Activated T-cell treated with anti-CD3 and anti-CD28 coated beads, Interleukin-2, amount 50 U/mL, for 1 hour (primary cell): ENCODE data around the gene PLXNB2.

Experiments
- DNase-seq: peaks from one replicate; pipeline ENCODE4 v3.0.0-alpha.2; 2020

The PLXNB2 gene

GRCh38 chr22:50310949-50311444 lies 3.6 kb upstream of the PLXNB2 start:
- DNase-seq, result no peak

DNA sequence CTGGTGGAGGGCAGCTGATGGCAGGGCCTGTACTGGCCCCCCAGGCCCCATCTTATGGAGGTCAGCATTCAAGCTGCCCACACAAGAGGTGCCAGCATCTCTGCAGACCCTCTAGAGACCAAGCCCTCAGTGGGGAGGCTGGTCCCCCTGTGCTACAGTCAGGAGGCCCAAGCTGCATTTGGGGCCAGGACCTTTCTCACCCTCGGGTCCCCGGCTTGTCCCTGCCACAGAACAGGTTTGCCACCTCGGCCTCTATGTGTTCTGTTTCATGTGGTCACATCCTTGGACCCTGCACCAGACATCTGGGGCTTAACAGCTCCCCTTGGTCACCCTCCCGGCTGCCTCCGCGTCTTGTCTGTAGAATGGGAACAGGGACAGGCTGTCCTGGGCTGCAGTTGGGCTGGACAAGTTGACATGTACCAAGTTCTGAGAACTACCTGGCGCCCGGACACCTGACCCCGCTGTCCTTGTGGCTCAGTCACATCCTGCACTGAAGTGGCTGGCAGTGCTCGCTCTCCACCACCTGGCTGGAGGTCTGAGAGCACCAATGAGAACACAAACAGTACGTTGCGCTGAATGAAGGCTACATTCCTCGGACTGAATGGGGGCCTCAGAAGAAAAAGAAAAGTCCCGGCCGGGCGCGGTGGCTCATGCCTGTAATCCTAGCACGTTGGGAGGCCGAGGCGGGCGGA lies 2.7 kb upstream of the PLXNB2 start:
- no peak for DNase-seq

DNA sequence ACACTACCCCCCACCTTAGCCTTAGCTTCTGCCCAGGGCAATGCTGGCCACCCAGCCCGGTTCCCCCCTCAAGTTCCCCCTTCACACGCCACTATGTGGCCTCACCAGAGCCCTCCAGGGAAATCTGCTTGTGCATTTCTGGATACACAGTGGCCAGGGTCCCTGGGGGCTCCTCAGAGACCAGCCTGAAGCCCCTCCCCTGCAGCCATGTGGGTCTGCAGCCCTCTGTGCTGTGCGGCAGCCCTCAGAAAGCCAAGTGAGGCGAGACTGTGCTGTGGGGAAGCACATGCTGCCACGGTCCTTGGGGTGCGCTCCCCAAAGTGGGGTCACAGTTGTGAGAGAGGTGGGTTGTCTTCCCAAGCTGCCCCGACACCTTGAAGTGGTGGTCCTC lies 2.1 kb upstream of the PLXNB2 start:
- no peak for DNase-seq

DNA sequence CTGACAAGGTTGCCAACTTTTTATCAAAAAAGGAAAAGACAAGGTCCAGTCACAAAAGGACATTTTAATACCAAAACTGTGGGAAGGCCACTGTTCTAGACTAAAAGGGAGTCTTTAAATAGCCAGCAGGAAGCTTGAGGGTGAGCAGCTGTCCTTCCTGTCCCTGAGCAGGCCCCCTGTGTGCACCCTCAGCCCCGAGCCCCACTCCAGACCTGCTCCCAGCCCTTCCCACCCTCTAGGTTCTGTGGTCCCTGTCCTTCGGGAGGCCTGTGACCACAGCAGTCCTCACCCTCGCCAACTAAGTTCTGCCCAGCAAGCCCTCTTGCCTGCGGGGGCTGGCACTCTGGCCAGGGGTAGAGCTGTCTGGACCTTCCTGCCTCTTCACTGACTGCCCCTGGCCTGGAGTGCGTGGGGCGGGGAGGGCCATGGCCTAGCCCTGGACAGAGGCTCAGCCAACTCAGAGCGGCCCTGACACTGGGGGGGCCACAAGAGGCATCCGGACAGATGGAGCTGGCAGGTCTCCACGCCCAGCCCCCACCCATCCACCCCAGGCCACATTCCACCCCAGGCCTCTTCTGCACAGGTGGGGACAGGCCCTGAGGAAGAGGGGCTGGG lies 1.6 kb upstream of the PLXNB2 start:
- no peak for DNase-seq

- DNase-seq, result no peak
These were observed 1.1 kb upstream of the PLXNB2 start for GRCh38 chr22:50308597-50308935.

- DNase-seq, result no peak
These were observed 597 bp upstream of the PLXNB2 start for GRCh38 chr22:50307890-50308596.

DNA sequence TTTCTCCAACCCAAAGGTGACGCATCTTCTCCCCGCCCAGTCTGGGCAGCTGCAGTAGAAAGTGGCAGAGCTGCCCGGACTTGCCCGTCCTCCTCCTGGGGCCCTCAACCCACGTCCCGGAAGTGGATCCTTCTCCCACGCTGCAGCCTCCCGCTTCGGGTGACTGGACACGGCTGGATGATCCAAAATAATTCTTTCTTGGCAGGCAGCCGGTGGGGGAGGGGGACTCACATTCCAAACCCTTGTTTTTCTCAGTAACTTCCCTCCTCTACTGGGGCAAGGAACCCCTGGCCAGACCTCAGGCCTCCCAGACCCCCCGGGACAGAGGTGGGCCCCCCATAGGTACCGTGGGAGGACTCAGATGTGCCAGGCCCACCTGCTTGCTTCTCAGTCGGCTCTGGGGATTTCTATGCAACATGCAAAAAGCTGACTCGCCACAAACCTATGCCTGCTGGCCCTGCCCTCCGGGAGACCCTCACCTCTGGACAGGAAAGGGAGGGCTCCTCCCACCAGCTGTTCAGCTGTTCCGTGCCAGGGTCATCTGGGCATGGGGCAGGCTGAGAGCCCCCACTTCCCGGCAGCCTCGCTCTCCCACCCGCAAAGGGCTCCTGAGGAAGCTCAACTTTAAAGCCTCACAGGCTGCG lies 1.4 kb downstream of the PLXNB2 start:
- DNase-seq, result no peak

- DNase-seq, result no peak
These were observed 2.0 kb downstream of the PLXNB2 start for GRCh38 chr22:50305393-50305922.

- no peak for DNase-seq
These were observed 2.7 kb downstream of the PLXNB2 start for GRCh38 chr22:50304528-50305392.

DNA sequence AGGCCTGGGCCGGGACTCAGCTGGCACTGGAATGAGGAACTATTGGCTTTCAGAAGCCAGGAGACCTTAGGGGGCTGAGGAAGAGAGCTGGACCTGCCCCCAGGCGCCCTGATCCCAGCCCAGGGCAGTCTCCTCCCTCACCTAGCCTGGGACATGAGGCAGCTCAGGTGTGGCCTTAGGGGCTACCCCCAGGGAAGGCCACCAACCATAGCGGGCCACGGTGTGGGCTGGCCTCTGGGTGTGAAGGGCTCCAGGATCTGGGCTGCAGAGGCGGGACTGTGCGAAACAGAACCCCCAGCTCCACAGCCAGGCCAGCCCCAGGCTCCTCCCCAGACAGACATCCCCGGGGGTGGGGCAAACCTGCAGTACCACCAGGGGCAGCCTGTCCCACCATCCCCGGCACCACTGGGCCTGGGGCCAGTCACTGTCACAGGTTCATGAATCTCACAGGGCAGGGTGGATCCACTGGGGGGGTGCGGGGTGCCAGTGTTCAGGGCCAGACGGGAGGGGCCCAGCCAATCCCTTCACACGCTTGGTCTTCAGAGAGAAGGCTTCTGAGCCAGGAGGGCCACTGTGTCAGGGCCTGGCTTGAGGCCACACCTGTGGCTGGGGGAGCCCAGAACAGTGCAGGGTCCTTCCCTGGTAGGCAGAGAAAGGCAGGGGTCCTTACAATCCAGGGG lies 3.5 kb downstream of the PLXNB2 start:
- no peak for DNase-seq

- DNase-seq, result no peak
These were observed 4.0 kb downstream of the PLXNB2 start for GRCh38 chr22:50303515-50303847.

GRCh38 chr22:50302564-50302963 lies 4.9 kb downstream of the PLXNB2 start:
- DNase-seq, result no peak

- no peak for DNase-seq
These were observed 5.4 kb downstream of the PLXNB2 start for GRCh38 chr22:50302041-50302541.

GRCh38 chr22:50301581-50301991 lies 5.9 kb downstream of the PLXNB2 start:
- DNase-seq, result no peak

DNA sequence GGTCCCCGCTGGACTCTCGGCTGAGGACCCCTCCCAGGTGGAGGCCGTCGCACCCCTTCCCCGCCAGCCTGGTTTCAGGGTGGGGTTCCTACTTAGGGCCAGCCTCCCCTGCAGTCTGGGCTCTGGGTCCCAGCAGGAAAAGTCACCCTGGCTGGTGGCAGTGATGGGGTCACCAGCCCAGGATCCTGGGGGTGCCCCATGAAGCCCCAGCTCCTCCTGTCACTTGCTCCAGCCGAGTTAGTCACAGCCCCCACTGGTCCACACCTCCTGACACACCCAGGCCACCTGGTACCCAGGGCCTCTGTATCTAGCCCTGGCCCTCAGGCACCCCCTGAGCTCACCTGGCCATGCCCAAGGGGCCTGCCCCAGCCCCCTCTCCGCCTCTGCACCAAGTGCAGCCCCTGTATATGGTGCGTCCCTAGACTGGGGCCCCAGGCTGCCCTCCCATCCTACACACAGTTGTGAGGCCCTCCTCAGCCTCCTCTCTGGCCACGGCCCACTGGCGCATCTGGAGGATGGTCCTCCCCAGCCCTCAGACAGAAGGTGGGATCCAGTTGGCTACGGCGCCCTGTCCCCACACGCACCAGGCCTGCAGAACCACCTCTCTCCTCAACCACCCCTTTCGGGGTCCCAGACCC lies 6.7 kb downstream of the PLXNB2 start:
- no peak for DNase-seq

- no peak for DNase-seq
These were observed 7.4 kb downstream of the PLXNB2 start for GRCh38 chr22:50299785-50300619.

DNA sequence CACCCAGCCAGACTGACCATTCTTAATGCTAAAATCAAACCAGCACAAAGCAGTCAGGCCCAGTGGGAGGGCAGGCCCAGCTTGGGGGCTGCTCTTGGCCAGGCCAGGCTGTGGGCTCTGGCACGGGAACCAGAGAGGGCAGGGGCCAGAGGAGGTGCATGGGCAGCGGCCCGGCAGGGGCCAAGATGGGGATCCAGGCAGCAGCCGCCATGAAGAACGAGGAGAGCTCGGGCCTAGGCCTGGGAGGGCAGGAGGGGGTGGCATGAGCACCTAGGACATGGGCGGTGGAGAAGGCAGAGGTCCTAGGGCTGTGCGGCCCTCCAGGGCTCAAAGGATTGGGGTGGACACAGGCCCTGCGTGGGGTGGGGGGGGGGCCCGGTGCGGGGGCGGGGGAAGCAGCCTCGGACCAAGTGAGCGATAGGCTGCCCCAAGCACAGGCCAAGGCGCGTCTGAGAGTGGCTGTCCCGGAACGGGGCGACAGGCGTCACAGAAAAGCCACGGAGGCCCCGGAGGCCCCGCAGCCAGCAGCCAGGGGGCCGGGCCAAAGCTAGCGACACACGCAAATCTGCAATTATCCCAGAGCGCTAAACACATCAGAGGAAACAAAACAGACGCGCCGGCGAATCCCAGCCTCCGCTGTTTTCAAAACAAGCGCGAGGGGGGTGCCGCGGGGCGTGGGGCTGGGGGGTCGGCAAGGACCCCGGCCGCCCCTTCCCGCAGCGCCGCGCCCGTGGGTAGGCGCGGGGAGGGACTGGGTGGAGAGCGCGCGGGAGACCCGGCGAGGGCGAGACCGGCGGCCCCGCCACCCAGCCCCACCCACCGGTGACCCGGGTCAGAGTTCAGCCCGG lies 8.3 kb downstream of the PLXNB2 start:
- DNase-seq, result no peak

GRCh38 chr22:50298266-50298637 lies 9.2 kb downstream of the PLXNB2 start:
- DNase-seq, result no peak

GRCh38 chr22:50297510-50298265 lies 9.8 kb downstream of the PLXNB2 start:
- no peak for DNase-seq
